ENCODE data around the gene CC2D1A.
"Not testable (repeated sequence)": the region's sequence is repeated elsewhere in the genome, so short reads cannot be mapped to it uniquely, and the experiment has no call there.

The CC2D1A gene

DNA sequence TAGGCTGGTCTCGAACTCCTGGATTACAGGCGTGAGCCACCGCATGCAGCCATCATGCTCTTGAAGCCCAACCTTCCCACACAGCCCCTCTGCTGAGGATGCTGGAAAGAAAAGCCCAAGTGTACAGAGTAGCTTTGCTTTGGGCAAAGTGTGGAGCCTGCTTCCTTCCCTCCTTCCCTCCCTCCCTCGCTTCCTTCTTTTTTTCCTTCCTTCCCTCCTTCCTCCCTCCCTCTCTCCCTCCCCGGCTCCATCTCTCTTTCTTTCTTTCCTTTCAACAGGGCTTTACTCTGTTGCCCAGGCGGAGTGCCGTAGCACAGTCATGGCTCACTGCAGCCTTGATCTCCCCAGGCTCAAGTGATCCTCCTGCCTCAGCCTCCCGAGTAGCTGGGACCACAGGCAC, 2.7 kb downstream of the CC2D1A start:
- DNase-seq (ENCODE audit: low read depth) = no peak

DNA sequence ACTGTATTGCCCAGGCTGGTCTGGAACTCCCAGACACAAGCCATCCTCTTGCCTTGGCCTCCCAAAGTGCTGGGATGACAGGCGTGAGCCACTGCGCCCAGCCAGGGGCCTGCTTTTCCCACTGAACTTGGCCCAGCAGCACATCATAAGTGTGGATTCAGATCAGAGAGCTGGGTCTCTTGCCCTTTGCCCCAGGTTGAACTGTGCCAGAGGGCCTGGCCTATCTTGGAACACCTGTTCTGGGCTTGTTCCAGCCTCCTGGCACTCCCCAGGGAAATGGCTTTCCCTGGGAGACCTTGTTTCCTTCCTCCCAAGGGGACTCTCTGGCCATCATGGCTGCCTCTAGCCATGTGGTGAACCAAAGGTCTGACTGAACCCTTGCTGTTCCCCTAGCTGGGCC, 3.4 kb downstream of the CC2D1A start:
- no peak for DNase-seq (ENCODE audit: low read depth)

DNA sequence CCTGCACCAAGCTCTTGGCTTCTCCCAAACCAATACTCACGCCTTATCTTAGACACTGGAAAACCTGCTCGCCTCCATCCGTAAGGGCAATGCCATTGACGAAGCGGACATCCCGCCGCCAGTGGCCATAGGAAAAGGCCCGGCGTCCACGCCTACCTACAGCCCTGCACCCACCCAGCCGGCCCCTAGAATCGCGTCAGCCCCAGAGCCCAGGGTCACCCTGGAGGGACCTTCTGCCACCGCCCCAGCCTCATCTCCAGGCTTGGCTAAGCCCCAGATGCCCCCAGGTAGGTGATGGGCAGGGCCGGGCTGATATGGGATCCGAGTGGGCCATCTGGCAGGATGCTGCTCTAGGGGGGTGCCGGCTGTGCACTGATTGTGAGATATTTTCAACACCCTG, 7.4 kb downstream of the CC2D1A start:
- DNase-seq (ENCODE audit: low read depth) = no peak

DNA sequence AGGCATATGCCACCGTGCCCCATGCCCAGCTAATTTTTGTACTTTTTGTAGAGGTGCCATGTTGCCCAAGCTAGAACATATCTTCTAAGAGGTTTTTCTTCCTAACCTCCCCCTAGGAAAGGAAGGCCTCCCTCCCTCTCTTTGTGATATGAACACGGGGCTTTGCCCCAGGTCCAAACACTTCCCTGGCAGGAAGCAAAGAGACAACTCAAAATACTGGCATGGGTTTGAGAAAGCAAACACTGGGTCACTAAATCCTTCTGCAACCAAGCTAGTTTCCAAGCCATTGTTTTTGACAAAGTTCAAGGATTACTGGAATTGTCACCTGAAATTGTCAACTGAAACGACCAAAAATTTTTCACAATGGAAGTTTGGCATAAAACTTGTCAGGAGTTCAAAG, 8.8 kb downstream of the CC2D1A start:
- no peak for DNase-seq (ENCODE audit: low read depth)

DNA sequence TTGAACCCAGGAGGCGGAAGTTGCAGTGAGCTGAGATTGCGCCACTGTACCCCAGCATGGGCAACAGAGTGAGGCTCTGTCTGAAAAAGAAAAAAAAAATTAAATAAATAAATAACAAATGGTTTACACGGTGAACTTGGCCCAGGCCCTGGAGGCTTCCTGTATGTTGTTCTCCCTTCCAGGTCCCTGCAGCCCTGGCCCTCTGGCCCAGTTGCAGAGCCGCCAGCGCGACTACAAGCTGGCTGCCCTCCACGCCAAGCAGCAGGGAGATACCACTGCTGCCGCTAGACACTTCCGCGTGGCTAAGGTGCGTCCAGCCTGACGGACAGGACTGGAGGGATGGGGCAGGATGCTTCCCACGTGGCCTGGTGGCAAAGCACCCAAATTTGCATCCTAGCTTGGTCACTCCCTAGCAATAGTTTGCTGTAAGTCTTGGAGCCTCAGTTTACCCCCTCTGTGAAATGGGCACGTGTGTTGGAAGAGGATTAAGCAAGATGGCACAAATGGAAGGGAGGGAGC, 11.9 kb downstream of the CC2D1A start:
- no peak for DNase-seq (ENCODE audit: low read depth)

DNA sequence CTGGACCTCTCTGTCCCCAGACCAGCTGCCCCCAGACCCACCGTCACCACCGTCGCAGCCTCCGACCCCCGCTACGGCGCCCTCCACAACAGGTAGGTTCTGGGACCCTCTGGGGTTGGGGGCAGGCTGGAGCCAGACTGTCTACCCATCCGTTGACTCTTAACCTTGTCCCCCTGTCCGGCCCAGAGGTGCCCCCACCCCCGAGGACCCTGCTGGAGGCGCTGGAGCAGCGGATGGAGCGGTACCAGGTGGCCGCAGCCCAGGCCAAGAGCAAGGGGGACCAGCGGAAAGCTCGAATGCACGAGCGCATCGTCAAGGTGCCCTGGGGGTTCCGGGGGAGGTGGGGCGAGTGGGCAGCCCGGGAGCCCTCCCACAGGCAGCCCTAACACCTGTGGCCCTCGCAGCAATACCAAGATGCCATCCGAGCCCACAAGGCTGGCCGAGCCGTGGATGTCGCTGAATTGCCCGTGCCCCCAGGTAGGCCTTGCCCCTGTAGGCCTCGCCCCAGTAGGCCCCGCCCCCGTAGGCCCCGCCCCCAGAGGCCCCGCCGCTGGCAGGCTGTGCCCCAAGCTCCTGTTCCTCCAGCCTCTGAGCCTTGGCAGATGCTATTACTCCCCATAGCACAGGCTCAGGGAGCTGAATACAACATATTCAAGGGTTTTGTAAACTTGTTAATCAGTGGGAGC, 12.9 kb downstream of the CC2D1A start:
- no peak for DNase-seq (ENCODE audit: low read depth)

DNA sequence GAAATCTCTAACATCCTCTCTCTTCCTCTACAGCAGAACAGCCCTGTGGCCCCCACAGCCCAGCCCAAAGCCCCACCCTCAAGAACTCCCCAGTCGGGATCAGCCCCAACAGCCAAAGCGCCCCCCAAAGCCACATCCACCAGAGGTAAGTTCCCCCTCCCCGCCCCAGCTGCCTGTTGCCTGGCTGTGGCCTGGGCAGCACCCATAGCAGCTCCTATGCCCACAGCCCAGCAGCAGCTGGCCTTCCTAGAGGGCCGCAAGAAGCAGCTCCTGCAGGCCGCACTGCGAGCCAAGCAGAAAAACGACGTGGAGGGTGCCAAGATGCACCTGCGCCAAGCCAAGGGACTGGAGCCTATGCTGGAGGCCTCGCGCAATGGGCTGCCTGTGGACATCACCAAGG, 14.5 kb downstream of the CC2D1A start:
- DNase-seq (ENCODE audit: low read depth) = no peak

DNA sequence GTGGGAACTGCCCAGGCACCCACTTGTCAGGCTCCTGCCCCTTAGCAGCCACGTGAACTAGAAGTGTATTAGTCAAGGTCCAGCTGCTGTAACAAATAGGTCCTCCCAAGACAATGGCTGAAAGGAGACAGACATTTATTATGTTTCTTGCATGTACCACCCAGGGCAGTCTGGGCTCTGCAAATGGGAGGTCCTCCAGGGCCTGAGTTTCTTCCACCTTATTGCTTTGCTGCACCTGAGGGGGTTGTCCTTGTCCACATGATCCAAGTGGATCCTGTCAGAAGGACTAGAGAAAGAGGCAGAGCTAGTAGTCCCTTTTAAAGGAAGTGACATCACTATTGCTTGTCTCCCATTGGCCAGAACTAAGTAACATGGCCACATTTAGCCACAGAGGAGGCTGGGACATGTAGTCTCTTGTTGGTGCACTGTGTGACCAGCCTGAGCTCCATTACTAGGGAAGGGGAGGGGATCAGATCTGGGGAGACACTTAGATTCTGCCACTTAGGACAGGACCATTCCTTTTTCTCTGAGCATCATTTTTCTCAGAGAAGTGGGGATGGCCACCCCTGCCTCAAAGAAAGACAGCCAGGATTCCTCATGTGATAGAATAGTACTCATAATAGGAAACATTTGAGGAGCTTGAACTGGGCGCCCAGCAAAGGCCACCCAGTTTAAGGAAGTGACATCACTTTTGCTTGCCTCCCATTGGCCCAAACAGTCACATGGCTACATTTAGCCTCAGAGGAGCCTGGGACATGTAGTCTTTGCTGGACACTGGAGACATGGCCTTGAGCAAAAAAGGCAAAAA, 15.1 kb downstream of the CC2D1A start:
- DNase-seq (ENCODE audit: low read depth) = peak; percentile 25

DNA sequence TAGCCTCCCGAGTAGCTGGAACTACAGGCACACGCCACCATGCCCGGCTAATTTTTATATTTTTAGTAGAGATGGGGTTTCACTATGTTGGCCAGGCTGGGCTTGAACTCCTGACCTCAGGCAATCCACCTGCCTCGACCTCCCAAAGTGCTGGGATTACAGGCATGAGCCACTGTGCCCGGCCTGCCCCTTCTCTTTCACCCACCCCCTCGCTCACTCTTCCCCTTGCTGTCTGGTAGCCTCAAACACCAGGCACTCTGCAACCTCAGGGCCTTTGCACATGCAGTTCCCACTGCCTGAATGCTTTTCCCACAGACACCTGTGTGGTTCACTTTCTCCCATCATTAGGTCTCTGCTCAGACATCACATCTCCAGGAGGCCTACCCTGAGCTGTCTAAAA, 16.1 kb downstream of the CC2D1A start:
- DNase-seq (ENCODE audit: low read depth) = not testable (repeated sequence)

DNA sequence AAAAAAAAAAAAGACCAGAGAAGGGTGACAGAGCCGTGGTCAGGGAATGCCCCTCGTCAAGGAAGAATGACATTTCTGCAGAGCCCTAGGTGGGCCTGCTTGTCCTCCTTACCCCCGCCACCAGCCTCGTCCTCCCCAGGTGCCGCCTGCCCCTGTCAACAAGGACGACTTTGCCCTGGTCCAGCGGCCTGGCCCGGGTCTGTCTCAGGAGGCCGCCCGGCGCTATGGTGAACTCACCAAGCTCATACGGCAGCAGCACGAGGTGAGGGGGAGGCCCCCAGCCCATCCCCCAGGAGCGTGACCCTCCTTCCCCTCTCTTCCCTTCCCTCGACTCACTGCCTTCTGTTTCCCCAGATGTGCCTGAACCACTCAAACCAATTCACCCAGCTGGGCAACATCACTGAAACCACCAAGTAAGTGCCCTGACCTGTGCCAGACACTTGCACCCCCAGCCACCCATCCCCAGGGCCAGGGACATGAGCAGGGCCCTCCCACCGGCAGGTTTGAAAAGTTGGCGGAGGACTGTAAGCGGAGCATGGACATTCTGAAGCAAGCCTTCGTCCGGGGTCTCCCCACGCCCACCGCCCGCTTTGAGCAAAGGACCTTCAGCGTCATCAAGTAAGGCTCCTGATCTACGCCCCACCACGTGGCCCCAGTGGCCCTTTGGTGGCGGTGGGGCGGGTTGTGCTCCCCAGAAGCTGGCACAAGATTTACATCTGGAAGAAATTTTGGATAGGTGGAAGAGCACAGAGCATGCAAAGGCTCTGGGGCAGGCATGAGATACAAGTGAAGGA, 17.4 kb downstream of the CC2D1A start:
- DNase-seq (ENCODE audit: low read depth) = no peak

DNA sequence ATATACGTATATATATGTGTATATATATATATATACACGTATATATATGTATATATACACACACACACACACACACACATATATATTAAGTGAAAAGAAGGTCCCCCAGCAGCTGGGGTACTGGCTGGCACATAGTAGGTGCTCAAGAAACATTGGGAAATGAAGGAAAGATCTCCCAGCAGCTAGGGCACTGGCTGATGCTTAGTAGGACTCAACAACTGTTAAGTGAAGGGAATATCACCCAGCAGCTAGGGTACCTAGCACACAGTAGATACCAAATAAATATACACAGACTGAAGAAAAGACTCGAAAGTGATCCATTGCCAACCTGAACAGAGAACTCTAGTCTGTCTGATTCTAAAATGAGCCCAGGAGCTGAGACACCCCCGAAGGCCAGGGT, 20.0 kb downstream of the CC2D1A start:
- no peak for DNase-seq (ENCODE audit: low read depth)

DNA sequence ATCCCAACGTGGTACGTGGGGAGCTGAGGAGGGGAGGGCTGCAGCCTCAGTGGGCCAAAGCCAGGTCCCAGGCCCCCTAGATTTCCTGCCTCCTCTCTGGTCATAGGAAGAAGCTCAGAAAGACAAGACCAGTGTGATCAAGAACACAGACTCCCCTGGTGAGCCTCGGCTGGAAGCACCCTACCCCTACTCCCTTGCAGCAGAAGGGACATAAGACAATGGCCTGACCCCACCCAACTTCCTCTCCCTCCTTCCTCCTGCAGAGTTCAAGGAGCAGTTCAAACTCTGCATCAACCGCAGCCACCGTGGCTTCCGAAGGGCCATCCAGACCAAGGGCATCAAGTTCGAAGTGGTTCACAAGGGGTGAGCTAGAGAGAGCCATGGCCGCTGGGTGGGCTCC, 20.7 kb downstream of the CC2D1A start:
- no peak for DNase-seq (ENCODE audit: low read depth)

DNA sequence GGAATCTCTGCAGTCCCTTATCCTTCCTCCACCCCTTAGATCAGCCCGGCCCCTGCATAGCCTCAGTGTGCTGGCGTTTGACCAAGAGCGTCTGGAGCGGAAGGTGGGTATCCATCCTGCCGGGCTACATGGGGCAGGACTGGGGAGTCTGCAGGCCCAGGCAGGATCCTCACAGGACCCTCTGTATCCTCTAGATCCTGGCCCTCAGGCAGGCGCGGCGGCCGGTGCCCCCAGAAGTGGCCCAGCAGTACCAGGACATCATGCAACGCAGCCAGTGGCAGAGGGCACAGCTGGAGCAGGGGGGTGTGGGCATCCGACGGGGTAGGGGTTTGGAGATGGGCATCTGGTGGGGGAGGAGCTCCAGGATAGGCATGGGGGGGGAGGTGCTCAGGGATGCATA, 23.3 kb downstream of the CC2D1A start:
- DNase-seq (ENCODE audit: low read depth) = no peak

DNA sequence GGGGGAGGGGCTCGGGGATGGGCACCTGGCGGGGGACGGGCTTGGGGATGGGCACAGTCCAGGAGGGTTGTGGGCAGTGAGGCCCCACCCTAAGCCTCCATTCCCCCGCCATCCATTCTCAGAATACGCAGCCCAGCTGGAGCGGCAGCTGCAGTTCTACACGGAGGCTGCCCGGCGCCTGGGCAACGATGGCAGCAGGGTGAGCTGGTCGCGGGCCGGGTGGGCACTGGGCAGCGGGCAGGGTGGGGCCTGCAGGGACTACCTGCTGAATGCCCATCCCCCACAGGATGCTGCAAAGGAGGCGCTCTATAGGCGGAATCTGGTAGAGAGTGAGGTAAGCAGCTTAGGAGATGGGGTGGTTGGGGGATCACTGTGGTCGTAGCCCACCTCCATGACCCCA, 24.0 kb downstream of the CC2D1A start:
- DNase-seq (ENCODE audit: low read depth) = no peak

DNA sequence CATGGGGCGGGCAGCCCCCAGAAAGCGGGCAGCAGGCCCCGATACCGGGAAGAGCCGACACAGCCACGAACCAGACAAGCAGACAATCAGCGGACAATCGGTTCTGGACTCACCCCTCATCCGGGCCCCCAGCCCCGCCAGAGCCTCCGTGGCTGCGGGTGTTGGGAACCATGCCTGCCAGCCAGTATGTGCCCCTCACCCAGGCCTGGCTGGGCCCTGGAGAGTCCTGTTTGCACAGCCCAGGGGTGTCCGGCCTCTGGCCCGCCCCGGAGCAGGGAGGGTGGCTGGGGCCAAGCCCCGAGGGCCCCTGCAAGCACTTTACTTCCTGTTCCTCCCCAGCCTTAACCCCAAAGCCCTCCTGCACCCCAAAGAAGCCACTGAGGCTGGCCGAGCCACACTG, 24.4 kb downstream of the CC2D1A start:
- DNase-seq (ENCODE audit: low read depth) = no peak

DNA sequence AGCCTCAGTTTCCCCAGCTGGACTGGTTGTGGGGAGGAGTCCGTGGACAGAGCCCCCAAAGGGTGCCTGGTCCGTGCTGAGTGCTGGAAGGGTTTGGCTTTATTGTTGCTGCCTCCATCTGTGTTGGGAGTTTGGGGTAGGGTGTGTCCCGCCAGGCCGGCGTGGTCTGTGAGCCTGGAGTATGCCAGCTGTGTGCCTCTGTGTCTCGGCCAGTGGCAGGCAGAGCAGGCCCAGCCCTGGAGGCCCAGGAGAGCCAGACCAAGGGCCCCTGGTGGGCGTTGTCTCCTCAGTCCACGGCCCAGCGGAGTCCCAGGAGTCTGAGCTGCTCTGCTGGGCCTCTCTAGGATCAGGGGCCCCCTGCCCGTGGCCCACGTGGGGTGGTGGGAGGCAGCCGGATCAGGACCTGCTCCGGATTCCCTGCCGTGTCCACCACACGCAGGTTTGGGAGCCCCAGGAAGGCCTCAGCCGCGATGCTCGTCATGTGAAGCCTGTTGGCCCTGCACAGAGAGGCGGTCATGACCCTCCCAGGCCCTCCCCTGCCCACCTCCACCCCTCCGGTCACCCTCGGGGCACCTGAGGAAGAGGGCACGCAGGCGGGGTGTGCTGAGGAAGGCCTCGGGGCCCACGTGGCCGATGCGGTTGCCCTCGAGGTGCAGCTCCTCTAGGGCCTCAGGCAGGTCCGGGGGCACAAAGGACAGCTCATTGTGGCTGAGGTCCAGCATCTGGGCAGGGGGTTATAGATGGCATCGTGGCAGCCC, 25.6 kb downstream of the CC2D1A start:
- DNase-seq (ENCODE audit: low read depth) = no peak

DNA sequence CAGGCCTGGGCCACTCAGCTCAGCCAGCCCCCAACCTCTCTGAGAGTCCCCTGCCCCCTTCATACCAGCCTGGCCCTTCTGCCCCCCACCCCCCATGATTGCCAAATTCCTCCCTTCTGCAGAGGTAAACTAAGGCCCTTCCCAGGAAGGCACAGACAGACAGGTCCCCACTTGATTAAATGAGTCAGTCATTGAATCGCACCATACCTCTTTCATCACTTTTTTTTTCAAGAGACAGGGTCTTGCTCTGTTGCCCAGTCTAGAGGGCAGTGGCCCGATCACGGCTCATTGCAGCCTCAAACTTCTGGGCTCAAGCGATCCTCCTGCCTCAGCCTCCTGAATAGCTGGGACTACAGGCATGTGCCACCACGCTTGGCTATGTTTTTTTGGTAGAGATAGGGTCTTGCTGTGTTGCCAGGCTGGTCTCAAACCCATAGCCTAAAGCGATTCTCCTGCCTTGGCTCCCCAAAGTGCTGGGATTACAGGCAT, 26.2 kb downstream of the CC2D1A start:
- DNase-seq (ENCODE audit: low read depth) = no peak

DNA sequence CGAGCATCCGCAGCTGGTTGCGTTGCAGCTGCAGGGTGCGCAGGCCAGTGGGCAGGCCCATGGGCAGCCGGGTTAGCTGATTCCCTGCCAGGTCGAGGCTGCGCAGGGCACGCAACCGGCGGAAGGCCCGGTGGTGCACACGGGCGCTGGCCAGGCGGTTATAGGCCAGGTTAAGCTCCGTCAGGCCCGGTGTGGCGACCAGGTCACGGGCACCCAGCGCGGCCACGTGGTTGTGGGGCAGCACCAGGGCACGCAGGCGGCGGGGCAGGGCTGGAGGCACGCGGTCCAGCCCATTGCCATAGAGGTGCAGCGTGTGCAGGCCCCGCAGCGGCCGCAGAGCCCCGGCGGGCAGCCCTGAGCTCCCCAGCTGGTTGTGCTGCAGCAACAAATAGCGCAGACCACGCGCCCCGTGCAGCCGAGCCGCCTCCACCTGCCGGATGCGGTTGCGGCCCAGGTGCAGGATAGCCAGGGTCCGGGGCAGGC, 27.0 kb downstream of the CC2D1A start:
- DNase-seq (ENCODE audit: low read depth) = no peak

DNA sequence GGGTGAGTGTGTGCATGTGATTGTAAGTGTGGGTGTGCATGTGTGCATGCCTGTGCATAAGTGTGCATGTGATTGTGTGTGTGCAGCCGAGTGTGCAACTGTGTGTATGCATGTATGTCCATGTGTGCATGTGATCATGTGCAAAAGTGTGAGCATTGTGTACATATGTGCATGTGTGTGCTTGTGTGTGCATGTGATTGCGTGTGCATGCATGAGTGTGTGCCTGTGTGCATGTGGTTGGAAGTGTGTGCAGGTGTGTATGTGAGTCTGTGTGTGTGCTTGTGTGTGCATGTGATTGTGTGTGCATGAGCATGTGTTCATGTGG, 28.7 kb downstream of the CC2D1A start:
- no peak for DNase-seq (ENCODE audit: low read depth)

DNA sequence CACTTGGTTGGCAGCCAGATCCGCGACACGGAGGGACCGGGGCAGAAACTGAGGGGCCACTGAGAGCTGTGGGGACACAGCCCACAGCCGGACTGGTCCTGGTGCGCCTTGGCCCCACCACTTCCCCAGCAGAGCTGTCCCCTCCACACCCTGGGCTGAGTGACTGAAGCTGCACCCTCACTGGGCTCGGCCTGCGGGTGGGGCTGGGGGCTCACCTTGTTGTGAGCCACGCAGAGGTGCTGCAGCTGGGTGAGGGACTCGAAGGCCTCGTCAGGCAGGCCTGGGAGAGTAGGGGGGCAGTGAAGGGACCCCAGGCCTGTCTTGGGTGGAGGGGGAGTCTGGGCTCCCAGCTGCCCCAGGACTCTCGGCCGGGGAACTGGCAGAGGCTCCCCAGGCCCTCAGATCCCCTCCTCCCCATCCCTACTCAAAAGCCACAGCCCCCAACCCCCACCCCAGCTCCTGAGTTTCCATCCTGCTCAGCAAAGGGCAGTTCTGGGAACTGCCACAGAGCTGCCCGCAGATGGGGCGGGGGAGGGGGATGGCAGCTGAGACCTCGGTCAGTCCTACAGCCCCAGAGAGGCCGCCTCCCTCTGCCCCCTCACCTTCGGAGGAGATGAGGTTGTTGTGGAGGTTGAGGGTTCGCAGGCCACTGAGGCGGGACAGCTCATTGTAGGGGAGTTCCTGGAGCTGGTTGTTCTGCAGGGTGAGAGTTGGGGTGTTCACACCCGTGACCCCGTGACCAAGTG, 29.9 kb downstream of the CC2D1A start:
- no peak for DNase-seq (ENCODE audit: low read depth)

Measured in stromal cell of bone marrow (primary cell).